ENCODE measurements around the gene CEP70. TPM values are rescaled to one million over a fixed set of nuclear protein-coding genes. Genes with fewer than 3 reads are reported as not detected.

The CEP70 gene
- polyA plus RNA-seq, 1 experiment: 14.6 TPM

DNA sequence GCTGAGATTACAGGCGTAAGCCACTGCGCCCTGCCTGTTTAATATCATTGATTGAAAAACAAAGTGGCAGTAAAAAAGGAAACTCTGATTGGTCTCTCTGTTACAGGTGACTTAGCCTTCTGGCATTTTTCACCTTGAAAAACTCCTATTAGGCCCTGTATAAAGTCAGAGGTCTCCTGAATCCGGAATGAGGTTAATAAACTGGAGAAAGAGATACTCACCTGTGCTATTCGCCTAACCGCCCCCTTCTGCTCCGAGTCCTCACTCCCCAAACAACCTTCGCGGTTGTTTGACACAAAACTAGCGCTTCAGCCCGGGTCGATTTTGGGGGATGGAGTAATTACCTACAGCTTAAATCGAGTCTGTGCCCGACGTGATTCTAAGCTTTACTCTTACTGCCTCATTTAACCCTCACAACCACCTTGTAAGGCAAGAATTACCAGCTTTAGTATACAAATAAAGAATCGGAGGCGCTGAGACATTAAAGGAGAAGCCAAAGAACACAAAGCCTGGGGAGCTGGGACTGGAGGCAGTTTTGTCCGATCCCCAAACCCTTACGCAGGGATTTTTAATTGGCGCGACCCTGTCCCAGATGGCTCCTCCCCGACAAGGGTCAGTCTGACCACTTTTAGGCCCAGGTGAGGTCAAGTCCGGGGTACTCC is 441 bp downstream of the CEP70 start:
- Histone ChIP-seq H3K27ac (ENCODE audit: low read depth, low read length) (peak overlapping the region; percentile 62), H3K9me3 (ENCODE audit: control insufficient read depth, insufficient read depth, low read length) (no peaks in the 10 kb centered on the region; the same call in 1 of the 2 replicates), H3K4me3 (ENCODE audit: low read depth, low read length) (peak overlapping the region; percentile 98), H3K27me3 (ENCODE audit: control insufficient read depth, insufficient read depth, low read length) (no peaks in the 10 kb centered on the region)
- POLR2A ChIA-PET: interaction anchor here (0.7 to 1.6 kb wide), 7 partner anchors 15 to 343 kb away, joined by 3 to 15 read pairs (median 5); partner anchors contain the start of gene FAIM
- TF ChIP-seq, protein P1, sequence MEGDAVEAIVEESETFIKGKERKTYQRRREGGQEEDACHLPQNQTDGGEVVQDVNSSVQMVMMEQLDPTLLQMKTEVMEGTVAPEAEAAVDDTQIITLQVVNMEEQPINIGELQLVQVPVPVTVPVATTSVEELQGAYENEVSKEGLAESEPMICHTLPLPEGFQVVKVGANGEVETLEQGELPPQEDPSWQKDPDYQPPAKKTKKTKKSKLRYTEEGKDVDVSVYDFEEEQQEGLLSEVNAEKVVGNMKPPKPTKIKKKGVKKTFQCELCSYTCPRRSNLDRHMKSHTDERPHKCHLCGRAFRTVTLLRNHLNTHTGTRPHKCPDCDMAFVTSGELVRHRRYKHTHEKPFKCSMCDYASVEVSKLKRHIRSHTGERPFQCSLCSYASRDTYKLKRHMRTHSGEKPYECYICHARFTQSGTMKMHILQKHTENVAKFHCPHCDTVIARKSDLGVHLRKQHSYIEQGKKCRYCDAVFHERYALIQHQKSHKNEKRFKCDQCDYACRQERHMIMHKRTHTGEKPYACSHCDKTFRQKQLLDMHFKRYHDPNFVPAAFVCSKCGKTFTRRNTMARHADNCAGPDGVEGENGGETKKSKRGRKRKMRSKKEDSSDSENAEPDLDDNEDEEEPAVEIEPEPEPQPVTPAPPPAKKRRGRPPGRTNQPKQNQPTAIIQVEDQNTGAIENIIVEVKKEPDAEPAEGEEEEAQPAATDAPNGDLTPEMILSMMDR (IDR thresholded peaks at IDR 0.05; ENCODE audit: low read depth, low read length): no peak
- DNase-seq (ENCODE audit: low read depth, low spot score): no peak
- CTCF ChIA-PET: interaction anchor here (0.6 to 19.2 kb wide), 31 partner anchors 8 to 736 kb away, joined by 3 to 560 read pairs (median 6); partner anchors contain the start of gene FAIM

DNA sequence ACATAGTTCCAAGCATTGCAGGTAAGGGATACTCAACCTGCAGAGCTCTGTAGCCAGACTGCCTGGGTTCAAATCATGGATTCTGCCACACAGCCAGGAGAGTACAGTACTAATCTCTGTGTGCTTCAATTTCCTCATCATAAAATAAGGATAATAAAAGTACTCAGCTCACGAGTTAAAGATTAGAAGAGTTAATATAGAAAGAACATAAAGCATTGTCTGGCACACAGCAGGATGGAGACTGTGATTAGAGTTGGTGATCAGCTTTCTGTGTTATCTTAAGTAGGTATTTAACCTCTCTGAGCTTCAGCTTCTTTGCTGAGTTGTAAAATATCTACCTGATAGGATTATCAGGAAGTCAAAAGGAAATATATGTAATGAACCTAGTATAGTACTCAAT is 2.7 kb downstream of the CEP70 start:
- no peaks in the 10 kb centered on the region; the same call in 1 of the 2 replicates for H3K9me3 ChIP-seq (ENCODE audit: control insufficient read depth, insufficient read depth, low read length)
- no peak overlapping the region for H3K4me3 ChIP-seq (ENCODE audit: low read depth, low read length)
- ChIA-PET CTCF (interaction anchor here (0.7 to 19.2 kb wide), 7 partner anchors 10 to 520 kb away, joined by 3 to 560 read pairs (median 3); no protein-coding TSS in a partner anchor), POLR2A (no interaction called here)
- TF ChIP-seq, protein P1 (IDR thresholded peaks at IDR 0.05; ENCODE audit: low read depth, low read length): no peak
- no peak overlapping the region for H3K27ac ChIP-seq (ENCODE audit: low read depth, low read length)
- no peaks in the 10 kb centered on the region for H3K27me3 ChIP-seq (ENCODE audit: control insufficient read depth, insufficient read depth, low read length)
- DNase-seq (ENCODE audit: low read depth, low spot score): no peak

DNA sequence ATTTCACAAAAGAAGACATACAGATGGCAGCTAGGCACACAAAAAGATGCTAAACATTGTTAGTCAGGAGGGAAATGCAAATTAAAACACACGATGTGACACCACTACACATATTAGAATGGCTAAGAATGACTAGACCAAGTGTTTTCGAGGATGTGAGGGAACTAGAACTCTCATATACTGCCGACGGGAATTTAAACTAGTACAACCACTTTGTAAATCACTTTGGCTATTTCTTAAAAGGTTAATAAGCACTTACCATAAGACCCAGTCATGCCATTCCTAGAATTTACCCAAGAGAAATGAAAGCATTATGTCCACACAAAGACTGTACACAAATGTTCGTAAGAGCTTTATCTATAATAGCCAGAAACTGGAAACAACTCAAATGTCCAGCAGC is 5.6 kb downstream of the CEP70 start:
- no peak for DNase-seq (ENCODE audit: low read depth, low spot score)
- POLR2A ChIA-PET: no interaction called here
- TF ChIP-seq, protein P1 (IDR thresholded peaks at IDR 0.05; ENCODE audit: low read depth, low read length): no peak

DNA sequence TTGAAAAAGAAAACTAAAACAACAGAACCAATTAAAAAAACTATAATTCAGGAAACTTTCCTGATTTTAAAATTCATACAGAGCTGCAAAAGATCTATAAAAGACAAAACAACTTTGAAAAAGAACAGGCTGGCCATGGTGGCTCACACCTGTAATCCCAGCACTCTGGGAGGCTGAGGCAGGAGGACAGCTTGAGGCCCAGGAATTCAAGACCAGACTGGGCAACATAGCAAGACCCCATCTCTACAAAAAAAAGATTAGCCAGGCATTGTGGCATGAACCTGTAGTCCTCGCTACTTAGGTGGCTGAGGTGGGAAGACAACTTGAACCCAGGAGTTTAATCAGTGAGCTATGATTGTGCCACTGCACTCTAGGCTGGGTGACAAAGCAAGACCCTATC is 6.7 kb downstream of the CEP70 start:
- Histone ChIP-seq H3K27ac (ENCODE audit: low read depth, low read length) (no peak overlapping the region), H3K9me3 (ENCODE audit: control insufficient read depth, insufficient read depth, low read length) (no peaks in the 10 kb centered on the region), H3K4me3 (ENCODE audit: low read depth, low read length) (no peak overlapping the region), H3K27me3 (ENCODE audit: control insufficient read depth, insufficient read depth, low read length) (no peaks in the 10 kb centered on the region)
- TF ChIP-seq, protein P1 (IDR thresholded peaks at IDR 0.05; ENCODE audit: low read depth, low read length): no peak
- DNase-seq (ENCODE audit: low read depth, low spot score): no peak
- POLR2A ChIA-PET: no interaction called here
- CTCF ChIA-PET: interaction anchor here (0.9 to 19.2 kb wide), 3 partner anchors 108 to 348 kb away, joined by 5 to 560 read pairs (median 8); no protein-coding TSS in a partner anchor

More for the DNA sequence above, 5.6 kb downstream of the CEP70 start:
- H3K27ac ChIP-seq (ENCODE audit: low read depth, low read length): no peak overlapping the region
- no peaks in the 10 kb centered on the region for H3K9me3 ChIP-seq (ENCODE audit: control insufficient read depth, insufficient read depth, low read length)
- no peaks in the 10 kb centered on the region for H3K27me3 ChIP-seq (ENCODE audit: control insufficient read depth, insufficient read depth, low read length)
- H3K4me3 ChIP-seq (ENCODE audit: low read depth, low read length): no peak overlapping the region
- CTCF ChIA-PET: interaction anchor here (1.0 to 19.2 kb wide), 2 partner anchors 171 to 331 kb away, joined by 3 to 560 read pairs; no protein-coding TSS in a partner anchor

DNA sequence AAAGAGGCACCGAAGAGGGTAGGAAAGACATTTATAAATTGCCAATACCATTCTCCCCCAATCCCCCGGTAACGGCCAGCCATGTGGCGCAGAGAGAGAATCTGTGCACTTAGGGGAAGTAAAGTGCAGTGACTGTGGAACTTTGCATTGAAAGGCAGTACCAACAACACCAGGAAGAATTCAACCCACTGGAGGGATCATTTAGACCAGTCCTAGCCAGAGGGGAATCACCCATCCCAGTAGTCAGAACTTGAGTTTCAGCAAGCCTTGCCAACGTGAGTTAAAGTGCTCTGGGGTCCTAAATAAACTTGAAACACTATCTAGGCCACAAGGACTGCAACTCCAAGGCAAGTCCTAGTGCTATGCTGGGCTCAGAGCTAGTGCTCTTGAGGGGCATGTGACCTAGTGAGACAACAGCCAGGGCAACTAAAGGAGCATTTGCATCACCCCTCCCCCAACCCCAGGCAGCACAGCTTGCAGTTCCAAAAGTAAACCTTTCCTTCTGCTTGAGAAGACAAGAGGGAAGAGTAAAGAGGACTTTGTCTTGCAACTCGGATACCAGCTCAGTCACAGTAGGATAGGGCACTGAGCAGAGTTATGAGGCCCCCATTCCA is 15.0 kb downstream of the CEP70 start:
- Histone ChIP-seq H3K9me3 (ENCODE audit: control insufficient read depth, insufficient read depth, low read length) (peaks cover 2% of the 10 kb centered on the region), H3K4me3 (ENCODE audit: low read depth, low read length) (no peak overlapping the region), H3K27ac (ENCODE audit: low read depth, low read length) (no peak overlapping the region), H3K27me3 (ENCODE audit: control insufficient read depth, insufficient read depth, low read length) (no peaks in the 10 kb centered on the region)
- DNase-seq (ENCODE audit: low read depth, low spot score): no peak
- ChIA-PET CTCF (interaction anchor here (0.8 to 19.2 kb wide), 3 partner anchors 15 to 340 kb away, joined by 4 to 560 read pairs (median 6); partner anchors contain the start of gene CEP70), POLR2A (interaction anchor here (0.5 kb wide), 1 partner anchor 357 kb away, joined by 5 read pairs; no protein-coding TSS in a partner anchor)
- TF ChIP-seq, protein P1 (IDR thresholded peaks at IDR 0.05; ENCODE audit: low read depth, low read length): no peak

Data from AG04450 (cell line).